Neural cell (in vitro differentiated cells): ENCODE results near the gene ME1.

Source experiments
- EP300 ChIP-seq: fragments of 450-650 bp; conservative IDR thresholded peaks from 2 replicates; pipeline ENCODE4 v1.6.1; 2014; ENCODE audit warnings: antibody characterized with exemption, mild to moderate bottlenecking, moderate library complexity; ENCODE audit not compliant: poor library complexity, severe bottlenecking
- EZH2 ChIP-seq: fragments of 200-600, 300-800 bp; shearing (Covaris generic), sonication (generic); IDR thresholded peaks from 2 replicates; pipeline ENCODE4 v1.6.1; 2014; ENCODE audit warnings: antibody characterized with exemption, low read length, borderline replicate concordance, mild to moderate bottlenecking; ENCODE audit not compliant: insufficient read depth, poor library complexity, severe bottlenecking
- MXI1 ChIP-seq: fragments of 450-650 bp; conservative IDR thresholded peaks from 2 replicates; pipeline ENCODE4 v1.6.1; 2014; ENCODE audit warnings: antibody characterized with exemption, mild to moderate bottlenecking; ENCODE audit not compliant: poor library complexity, severe bottlenecking
- RAD21 ChIP-seq: fragments of 450-650 bp; conservative IDR thresholded peaks from 2 replicates; pipeline ENCODE4 v1.6.1; 2014; ENCODE audit warnings: antibody characterized with exemption, mild to moderate bottlenecking, moderate library complexity
- REST ChIP-seq: IDR thresholded peaks from 2 replicates; pipeline ENCODE4 v1.6.1; 2012; ENCODE audit warnings: borderline replicate concordance
- TAF1 ChIP-seq: IDR thresholded peaks from 2 replicates; pipeline ENCODE4 v1.6.1; 2012; ENCODE audit warnings: low read depth
- TF ChIP-seq, protein P1 (sequence below): fragments of 450-650 bp; IDR thresholded peaks from 2 replicates; pipeline ENCODE4 v1.5.1; 2014; ENCODE audit warnings: antibody characterized with exemption, mild to moderate bottlenecking, moderate library complexity; ENCODE audit not compliant: poor library complexity, severe bottlenecking

GRCh38 chr6:83188501-83188900, 242.3 kb downstream of the ME1 start:
- TF ChIP-seq, protein P1, sequence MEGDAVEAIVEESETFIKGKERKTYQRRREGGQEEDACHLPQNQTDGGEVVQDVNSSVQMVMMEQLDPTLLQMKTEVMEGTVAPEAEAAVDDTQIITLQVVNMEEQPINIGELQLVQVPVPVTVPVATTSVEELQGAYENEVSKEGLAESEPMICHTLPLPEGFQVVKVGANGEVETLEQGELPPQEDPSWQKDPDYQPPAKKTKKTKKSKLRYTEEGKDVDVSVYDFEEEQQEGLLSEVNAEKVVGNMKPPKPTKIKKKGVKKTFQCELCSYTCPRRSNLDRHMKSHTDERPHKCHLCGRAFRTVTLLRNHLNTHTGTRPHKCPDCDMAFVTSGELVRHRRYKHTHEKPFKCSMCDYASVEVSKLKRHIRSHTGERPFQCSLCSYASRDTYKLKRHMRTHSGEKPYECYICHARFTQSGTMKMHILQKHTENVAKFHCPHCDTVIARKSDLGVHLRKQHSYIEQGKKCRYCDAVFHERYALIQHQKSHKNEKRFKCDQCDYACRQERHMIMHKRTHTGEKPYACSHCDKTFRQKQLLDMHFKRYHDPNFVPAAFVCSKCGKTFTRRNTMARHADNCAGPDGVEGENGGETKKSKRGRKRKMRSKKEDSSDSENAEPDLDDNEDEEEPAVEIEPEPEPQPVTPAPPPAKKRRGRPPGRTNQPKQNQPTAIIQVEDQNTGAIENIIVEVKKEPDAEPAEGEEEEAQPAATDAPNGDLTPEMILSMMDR = no peak
- TF ChIP-seq EP300 (no peak), RAD21 (no peak), EZH2 (no peak), REST (no peak), TAF1 (no peak), MXI1 (no peak)
